ENCODE results near the gene POLN.
"Not testable (repeated sequence)": the region's sequence is repeated elsewhere in the genome, so short reads cannot be mapped to it uniquely, and the experiment has no call there.

Gene POLN

DNA sequence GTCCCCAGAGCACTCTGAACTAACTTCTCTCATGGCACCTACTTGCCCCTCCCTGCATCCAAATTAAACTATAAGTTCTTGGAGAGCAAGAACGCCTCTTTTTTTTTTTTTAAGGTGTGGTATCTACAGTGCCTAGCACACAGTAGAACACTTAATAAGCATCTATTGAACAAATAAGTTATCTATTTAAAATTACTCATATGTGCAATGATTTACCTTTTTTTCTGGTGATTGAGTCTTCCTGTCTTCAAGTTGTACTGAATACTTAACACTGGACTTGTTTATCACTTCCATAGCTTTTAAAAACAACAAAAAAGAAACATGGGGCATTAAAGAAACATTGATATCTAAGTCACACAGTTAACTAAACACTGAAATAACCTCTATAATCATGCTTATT, 29.1 kb downstream of the POLN start:
- DNase-seq: no peak

DNA sequence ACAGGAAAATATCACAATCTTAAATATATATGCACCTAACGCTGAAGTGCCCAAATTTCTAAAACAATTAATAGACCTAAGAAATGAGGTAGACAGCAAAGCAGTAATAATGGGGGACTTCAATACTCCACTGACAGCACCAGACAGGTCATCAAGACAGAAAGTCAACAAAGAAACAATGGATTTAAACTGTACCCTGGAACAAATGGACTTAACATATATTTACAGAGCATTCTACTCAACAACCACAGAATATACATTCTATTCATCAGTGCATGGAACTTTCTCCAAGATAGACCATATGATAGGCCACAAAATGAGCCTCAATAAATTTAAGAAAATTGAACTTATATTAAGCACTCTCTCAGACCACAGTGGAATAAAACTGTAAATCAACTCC, 39.1 kb downstream of the POLN start:
- DNase-seq: not testable (repeated sequence)

DNA sequence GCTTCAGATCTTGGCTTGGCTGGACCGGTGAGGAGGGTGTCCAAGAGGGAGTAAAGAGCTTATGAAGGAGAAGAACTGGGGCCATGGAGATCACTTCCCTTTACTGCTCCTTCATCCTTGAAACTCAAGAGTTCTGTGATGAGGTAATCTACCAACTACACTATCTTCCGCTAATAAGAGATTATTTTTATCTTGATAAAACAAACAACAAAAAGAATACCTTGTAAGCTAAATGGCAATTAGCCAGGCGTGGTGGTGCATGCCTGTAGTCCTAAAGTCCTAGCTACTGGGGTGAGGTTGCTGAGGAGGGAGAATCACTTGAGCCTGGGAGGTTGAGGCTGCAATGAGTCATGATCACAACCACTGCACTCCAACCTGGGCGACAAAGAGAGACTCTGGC, 47.4 kb downstream of the POLN start:
- DNase-seq: no peak

DNA sequence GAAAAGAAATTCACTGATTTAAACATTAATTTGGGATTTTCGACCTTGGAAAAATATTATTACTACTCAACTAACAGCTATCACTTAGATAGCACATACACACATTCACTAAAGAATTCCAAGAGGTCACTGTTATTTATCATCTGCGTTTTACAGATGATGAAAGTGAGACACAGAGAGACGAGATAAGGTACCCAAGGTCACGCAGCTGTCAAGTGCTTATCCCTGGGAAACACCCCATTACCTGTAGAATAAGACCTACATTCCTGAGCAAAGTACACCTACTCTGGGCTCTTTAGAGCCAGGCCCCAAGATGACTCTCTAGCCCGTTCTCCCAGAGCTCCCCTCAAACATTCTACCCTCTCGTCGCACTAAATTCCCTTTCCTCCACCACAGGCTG, 48.6 kb downstream of the POLN start:
- DNase-seq: no peak

DNA sequence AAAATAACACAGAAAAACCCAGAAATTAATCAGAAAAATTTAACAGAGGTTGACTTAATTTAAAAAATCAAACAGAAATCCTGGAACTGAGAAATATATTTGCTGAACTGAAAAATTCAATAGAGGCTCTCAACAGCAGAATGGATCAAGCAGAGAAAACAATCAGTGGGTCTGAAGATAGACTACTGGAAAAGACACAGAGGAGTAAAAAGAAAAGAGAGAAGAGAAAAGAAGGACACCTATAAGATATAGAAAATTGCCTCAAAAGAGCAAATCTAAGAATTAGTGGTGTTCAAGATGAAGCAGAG, 55.1 kb downstream of the POLN start:
- DNase-seq: no peak

DNA sequence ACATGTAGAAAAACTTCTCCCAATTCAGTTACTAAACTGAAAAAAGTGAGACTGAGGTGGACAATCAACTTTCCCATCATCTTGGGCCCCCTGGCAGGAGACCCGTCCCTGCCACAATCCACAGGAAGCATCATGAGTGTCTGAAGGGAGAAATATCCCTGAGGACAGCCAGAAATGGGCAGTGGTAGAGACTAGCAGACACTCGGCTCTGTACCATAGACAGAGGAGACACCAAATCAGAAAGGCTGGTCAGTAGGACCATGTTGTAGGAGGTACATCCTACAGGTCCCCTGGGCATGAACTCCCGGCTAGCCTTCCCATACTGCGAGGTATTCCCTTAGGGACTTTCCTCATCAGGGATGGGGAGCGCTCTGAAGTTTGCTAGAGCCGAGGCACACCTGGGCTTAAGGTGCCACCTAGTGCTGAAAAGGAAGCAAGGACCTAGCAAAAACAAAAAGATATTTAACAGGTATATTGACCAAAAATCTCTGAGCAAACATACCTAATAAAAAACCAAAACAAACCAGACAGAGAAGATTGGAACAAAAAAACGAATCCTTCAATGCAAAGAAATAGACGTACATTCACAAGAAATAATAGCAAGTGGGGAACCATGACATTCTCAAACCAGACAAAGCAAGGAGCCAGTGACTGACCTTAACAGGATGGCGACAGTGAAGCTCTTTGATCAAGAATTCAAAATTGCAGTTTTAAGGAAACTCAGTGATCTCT, 55.6 kb downstream of the POLN start:
- no peak for DNase-seq

DNA sequence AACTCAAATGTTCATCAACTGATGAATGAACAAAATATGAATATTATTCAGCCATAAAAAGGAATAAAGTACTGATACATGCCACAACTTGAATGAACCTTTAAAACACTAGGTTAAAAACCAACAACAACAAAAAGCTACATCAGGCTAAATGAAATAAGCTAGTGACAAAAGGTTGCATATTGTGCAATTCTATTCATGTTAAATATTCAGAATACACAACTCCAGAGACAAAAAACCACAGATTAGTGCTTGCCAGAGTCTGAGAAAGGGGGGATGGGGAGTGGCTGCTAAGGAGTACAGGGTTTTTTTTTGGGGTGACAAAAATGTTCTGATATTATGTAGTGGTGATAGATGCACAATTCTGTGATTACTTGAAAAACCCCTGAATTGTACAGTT, 58.5 kb downstream of the POLN start:
- no peak for DNase-seq

DNA sequence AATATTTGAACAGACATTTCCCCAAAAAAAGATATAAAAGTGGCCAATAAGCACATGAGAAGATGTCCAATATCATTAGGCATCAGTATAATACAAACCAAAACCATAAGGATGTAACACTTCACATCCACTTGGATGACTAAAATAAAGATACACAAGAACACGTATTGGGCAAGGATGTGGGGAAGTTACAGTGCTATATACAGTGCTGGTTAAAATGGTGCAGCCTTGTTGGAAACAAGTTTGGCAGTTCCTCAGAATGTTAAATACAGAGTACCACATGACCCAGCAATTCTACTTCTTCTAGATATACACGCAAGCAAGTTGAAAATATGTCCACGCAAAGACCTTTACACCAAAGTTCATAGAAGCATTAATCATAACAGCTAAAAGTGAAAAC, 58.9 kb downstream of the POLN start:
- DNase-seq: no peak

DNA sequence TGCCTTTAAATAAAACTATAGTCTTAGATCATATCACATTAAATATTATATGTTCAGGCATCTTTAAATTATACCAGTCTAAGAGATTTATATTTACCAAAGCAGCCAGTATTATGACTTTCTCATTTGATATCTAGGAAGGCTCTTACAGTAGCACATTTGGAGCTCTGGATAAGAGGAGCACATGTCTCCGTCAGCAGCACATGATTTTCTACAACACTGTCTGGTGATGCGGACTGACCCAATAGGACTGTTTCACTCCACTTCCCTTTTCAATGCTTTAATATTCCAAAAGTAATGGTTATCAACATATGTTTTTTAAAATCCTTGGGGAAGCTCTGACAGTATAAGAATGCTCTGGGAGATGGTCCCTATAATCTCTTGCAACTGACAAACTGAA, 61.5 kb downstream of the POLN start:
- no peak for DNase-seq

DNA sequence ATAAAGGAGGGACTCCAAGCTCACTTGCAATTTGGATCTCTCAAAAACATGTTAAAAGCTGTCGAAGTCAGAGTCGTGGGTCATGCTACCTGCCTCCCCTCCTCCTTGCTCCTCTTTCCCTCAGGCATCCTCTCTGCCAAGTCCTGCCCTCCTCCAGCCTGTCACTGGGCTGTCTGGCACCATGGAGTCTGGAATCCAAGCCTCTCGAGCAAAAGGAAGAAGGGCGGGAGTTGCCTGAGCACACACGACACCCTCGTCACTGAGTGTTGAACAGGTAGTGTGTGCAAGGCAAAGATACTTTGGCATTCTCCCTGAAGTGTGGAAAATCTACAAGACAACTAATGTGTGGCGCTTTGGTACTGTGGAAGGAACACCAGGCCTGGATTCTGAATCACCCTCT, 62.2 kb downstream of the POLN start:
- no peak for DNase-seq

DNA sequence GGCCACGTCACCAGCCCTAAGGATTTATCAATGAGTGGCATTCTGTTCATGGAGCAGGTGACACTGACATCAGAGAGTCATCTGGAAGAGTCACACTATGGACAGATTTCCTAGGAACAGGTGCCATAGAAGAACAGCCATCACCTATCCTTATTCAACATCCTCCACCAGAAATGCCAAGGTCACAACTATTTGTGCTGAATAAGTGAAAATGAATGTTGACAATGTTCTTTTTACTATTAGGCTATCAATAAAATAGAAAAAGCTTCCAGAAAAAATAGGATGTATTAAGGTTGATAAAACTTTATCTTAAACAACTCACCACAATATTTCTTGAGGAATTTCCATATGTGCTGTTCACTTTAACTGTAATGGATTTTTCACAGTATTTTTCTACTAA, 62.9 kb downstream of the POLN start:
- no peak for DNase-seq

DNA sequence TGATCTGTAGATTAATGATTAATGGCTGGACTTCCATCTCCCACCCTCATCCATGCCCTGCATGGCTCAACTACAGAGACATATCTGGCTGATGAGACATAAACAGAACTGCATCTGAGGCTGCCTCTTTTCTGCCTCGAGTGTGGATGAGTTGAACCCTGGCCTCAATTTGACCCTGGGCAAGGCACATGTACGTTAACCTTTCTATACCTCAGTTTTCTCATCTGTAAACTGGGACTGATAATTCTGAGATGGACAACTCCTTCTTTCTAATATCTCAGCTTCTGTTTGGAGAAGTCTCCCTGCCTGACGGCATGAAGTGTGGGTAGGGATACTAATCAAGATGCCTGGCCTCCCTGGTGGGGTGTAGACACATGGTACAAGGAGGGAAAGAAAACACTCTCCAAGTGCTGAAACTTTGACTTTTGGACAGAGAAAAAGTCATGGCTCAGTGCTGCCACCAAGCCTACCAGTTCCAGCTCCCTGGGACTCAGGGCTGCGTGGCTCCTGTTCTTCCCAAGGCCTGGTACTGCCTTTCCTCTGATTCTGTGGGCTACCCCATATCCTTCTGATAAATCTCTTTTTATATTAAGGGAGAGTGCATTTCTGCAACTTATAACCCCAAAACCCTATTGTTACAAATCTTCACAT, 64.4 kb downstream of the POLN start:
- no peak for DNase-seq

DNA sequence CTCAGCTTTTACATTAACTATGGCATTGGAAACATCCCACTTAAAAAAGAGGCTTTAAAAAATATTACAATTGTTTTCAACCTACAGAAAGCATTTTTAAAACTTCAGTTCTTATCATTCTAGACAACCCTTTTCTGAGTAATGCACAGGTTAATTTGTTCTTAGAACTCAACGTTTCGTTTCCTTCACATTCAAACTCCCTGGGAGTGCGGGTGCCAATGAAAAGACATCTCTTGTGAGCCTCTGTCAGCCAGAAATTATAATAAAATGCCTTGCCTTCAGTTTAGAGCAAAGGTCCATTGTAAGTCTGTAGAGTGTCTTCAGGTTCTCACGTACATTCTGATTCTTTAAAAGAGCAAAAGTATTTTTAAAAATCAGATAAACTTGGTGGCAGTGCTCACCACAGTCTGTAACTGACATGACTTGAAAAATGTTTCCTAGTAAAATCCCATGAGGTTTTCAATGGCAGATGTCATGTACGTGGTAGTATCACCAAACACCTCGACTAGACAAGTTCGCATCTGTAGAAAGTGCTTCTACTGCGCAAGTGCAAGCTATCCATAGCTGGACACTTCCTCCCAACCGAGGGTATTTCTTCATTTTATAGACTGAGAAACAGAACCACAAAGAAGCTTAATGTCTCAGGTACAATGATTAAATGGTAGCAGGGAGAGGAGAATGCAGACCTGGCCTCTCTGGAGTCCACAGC, 65.8 kb downstream of the POLN start:
- no peak for DNase-seq

DNA sequence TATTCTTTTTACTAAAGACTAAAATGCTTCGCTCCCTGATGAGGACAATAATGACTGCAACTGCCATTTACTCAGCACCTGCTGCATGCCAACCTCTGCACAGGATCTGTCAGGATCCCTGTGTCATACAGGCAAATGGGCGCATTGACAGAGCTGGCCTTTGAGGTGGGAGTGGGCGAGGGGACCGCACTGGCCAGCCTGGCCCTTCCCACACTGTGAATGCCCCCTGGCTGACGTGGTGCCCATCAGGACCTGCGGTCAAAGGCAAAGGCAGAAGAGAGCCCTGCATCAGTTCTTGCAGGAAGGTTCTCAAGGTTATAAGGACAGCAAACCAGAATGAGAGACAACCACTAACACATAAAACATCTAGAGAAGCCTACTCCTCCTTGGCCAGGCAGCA, 67.9 kb downstream of the POLN start:
- DNase-seq: no peak

DNA sequence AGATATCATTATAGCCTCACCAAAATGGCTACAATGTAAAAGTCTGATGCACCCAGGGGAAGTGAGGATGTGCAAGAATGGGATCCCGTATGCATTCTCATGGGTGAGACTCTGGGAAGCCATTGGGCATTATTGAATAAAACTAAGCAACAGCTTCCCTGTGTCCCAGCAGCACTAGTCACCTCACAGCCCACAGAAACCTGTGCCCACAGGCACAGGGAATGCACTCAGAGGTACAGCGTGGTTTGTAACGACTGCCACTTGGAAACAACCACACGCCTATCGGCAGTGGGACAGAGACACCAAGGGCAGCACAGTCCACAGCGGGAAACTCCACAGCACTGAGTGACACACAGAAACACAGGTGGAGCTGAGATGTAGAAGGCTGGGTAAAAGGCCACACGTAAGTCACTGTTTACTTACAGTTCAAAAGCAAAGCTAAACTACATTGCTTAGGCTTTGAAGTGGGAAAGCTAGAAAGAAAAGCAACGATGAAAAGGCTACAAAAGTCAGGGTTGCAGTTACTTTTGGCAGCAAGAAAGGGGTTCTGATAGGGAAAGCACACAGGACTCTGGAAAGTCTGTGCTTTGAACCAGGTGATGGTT, 69.2 kb downstream of the POLN start:
- no peak for DNase-seq

DNA sequence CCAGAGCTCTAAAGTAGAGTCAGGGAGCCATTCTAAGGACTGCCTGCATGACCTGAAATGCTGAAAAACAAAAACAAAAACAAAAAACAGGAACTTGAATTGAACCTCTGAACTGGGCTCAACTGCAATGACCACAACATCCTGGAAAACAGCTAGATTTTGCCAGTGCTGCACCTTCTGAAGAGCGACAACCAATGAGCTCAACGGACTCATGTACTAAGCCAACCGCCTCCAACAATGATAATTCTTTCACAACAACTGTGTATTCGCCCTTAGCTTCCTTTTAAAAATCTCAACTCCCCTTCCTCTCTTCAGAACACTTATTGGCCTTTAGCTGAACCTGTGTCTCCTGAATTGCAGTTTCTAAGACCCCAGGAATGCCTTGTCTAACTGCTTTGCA, 69.8 kb downstream of the POLN start:
- DNase-seq: no peak

DNA sequence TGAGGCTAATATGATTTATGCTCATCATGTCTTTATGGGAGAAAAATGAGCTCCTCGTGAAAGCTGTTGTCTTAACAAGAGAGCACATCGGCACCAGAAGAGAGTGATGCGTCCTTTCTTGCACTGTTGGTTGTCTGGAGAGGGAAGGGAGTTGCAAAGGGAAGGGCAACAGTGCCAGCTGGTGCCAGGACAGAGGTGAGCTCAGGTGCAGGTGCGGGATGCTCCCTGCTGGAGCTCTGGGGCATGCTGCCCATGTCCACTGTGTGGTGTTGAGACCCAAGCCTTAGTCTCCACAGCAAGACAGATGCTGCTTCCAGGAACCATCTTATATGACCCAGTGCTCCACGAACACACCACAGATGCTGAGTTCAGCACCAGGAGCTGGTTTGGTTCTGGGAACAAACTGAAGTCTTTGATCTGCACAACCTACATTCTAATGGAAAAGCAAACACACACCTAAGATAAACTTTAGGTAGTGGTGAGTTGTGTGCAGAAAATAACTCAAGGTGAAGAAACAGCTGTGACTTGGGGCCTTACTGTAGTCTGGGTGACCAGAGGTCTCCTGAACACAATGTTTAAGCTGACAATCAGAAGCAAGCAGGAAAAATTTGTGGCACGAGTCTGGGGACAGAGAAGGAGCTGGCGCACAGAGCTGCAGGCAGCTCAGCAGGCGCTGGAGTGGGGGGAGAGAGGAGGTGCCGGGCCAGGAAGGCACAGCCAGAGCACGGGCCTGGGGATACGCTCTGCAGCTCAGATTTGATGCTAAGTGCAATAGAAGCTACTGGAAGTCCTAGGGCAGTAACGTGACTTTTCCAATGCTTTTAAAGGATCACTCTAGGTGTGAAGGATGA, 73.2 kb downstream of the POLN start:
- no peak for DNase-seq

DNA sequence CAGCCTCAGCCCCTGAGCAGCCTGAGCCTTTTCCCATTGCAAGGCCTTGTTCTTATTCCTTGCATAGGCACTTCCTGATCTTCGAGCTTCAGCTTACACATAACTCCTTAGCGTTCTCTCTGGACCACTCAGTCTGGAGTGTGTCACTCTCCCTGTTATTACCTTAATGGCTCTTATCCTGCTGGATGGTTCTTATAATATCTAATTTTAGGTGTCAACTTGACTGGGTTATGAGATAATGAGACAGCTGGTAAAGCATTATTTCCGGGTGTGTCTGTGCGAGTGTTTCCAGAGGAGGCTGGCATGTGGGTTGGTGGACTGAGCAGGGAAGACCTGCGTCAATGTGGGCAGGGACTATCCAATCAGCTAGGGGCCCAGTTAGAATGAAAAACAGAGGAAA, 75.7 kb downstream of the POLN start:
- DNase-seq: no peak

DNA sequence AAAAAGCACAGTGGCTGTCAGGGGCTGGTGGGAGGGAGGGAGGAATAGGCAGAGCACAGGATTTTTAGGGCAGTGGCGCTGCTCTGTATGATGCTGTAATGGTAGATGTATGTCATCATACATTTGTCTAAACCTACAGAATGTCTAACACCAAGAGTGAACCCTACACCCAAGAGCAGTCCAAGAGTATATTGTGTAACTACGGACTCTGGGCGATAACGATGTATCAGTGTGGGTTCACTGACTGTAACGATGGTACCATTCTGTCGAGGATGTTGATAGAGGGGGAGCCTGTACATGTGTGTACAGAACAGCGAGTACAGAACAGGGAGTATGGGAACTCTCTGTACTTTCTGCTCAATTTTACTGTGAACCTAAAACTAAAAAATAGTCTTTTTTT, 76.5 kb downstream of the POLN start:
- no peak for DNase-seq

DNA sequence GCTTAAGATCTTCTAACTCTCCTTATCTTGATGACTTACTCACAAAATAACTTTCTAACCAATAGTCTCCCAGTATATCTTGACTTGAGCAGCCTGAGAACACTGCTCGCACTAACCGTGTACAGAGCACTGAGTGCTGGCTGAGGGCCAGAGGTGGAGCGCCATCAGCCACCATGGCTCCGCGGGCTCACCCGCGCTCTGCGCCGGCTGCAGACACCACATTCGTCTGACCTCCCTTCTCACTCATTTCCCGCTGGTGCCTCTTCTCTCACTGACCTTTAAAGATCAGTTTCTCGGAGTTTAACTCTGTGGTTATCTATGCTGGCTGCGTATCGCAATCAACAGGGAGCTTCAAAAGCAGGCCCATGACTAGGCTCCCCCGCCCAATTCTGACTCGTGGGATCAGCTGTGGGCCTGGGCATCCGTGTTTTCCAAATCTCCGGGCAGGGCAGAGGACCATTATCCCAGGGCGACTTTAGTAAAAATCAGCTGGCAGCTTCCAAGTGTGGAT, 78.6 kb downstream of the POLN start:
- DNase-seq: no peak

DNA sequence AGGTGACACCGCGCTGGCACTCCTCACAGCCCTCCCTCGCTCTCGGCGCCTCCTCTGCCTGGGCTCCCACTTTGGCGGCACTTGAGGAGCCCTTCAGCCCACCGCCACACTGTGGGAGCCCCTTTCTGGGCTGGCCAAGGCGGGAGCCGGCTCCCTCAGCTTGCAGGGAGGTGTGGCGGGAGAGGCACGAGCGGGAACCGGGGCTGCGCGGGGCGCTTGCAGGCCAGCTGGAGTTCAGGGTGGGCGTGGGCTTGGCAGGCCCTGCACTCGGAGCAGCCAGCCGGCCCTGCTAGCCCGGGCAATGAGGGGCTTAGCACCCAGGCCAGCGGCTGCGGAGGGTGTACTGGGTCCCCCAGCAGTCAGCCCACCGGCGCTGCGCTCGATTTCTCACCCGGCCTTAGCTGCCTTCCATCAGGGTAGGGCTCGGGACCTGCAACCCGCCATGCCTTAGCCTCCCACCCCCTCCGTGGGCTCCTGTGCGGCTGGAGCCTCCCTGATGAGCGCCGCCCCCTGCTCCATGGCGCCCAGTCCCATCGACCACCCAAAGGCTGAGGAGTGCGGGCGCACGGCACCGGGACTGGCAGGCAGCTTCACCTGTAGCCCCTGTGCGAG, 80.7 kb downstream of the POLN start:
- not testable (repeated sequence) for DNase-seq

DNA sequence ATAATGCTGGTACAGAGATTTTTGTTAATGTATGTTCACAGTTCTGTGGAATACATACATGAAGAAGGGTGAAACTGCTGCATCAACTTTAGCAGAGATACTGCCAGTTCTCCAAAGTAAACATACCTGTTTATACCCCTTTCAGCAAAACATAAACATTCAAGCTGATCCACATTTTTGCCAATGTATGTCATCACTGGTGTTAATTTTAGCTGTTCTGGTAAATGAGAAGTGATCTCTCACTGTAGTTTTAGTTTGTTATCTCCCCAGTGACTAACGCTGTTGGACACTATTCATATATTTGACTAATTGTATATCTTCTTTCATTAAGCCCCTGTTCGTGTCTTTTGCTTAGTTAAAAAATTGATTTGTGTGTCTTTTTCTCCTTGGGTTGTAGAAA, 82.0 kb downstream of the POLN start:
- no peak for DNase-seq

DNA sequence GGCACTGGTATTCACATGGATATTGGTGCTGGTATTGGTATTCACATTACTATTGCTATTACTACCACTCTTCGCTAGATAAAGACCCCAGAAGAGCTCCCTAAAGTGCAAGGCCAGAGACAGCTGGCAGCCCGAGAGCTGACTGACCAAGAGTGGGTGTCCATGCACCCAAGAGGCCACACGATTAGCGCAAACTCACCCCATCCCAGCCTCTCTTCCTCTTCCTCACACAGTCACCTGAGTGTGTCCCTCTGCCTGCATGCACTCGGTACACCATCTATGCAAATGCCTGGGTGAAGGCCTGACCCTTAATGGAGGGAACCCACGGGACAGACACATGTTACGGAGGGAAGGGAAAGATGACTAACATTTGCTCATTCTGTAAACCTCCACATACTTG, 86.7 kb downstream of the POLN start:
- DNase-seq: no peak
